Vagina (tissue), 2 donors: ENCODE data around the gene METTL8. TPM values are rescaled to one million over a fixed set of nuclear protein-coding genes. Genes with fewer than 3 reads are reported as not detected.

Source experiments
- DNase-seq, 2 donors: peaks; one replicate each; pipeline ENCODE4 v3.0.0-alpha.2; 2017; ENCODE audit errors: extremely low spot score in 2 of 2
- H3K27ac ChIP-seq: fragments of 200-600 bp; sonication (generic); one replicate; pipeline ENCODE4 v1.5.1; 2019
- H3K27me3 ChIP-seq: fragments of 200-600 bp; sonication (generic); one replicate; pipeline ENCODE4 v1.5.1; 2019
- H3K36me3 ChIP-seq, 2 donors: fragments of 200-600 bp; sonication (generic); one replicate each; pipeline ENCODE4 v1.5.1; 2017 to 2019
- H3K4me1 ChIP-seq: fragments of 200-600 bp; sonication (generic); one replicate; pipeline ENCODE4 v1.5.1; 2019
- H3K4me3 ChIP-seq, 2 donors: fragments of 200-600 bp; sonication (generic); 1 replicate in 1 of 2; 2 replicates in 1 of 2; pipeline ENCODE4 v1.5.1; 2016 to 2019
- H3K9me3 ChIP-seq: fragments of 200-600 bp; sonication (generic); one replicate; pipeline ENCODE4 v1.5.1; 2019
- CTCF ChIP-seq, 3 experiments: fragments of 450-650 bp in 2 of 3; fragments of 200-600 bp in 1 of 3; sonication (generic) in 1 of 3; IDR thresholded peaks; one replicate each; pipeline ENCODE4 v1.5.1; 2017 to 2019; ENCODE audit warnings: antibody characterized with exemption in 3 of 3, mild to moderate bottlenecking in 2 of 3, moderate library complexity in 2 of 3
- POLR2A ChIP-seq, 2 donors: fragments of 450-650 bp; IDR thresholded peaks; one replicate each; pipeline ENCODE4 v1.6.1; 2017; ENCODE audit warnings: antibody characterized with exemption in 2 of 2, mild to moderate bottlenecking in 2 of 2, moderate library complexity in 2 of 2
- POLR2AphosphoS5 ChIP-seq, 2 donors: sonication (generic); formaldehyde crosslinking; IDR thresholded peaks; one replicate each; pipeline ENCODE4 v1.9.0; 2017; ENCODE audit warnings: antibody characterized with exemption in 2 of 2, mild to moderate bottlenecking in 2 of 2, low read depth in 1 of 2; ENCODE audit not compliant: insufficient read depth in 1 of 2
- intact Hi-C: fragments of 100-400 bp; cut with DNase I; formaldehyde crosslinking; loops from one replicate; pipeline ENCODE4 v1.15.1; 2023
- total RNA-seq: library from RNA; depleted of rRNA; stranded (reverse); fragments of >200 nt; gene quantifications from one replicate; pipeline ENCODE4 v1.2.3, GENCODE V29; 2016

METTL8 gene
- total RNA-seq, 1 donor from 2014 or later = 27.7 TPM

DNA sequence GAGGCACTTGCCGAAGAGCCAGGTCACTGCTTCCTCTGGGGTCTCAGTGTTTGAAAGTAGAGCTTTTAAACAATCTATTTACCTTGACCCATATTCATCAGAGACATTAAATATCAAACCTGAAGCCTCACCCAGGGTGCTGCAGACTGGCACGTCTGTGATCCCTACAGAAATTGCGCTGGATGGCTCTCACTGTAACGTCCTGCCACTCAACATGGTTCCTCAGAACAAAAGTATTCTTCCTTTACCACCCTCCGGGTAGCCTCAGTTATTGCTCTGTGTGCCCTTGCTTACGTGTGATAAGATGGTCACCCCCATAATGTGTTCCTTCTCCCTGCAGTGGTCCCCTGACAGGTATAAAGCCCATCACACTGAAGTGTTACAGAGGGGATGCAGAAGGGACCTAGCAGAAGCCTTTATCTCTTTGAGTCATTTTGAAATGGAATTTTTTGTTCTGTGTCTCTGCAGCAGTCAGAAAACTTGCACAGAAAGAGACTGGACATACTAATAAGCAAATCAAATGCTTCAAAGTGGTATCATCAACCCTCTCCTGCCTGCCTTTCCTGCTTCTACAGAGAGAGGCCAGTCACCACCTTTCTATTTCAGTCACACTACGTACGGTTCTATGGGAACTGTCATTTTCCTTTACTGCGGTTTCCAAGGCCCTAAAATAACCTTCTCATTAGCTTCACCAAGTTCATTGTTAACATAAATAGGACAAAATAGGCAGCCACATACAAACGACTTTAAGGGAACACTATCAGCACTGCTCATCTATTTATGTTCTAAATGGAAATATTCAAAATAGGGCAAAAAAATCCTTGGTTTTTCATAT is 86.8 kb downstream of the METTL8 start:
- peaks cover 15% of the 10 kb centered on the region for H3K4me1 ChIP-seq
- intact Hi-C loops = no loop called here
- H3K36me3 ChIP-seq = no peaks in the 10 kb centered on the region
- H3K27me3 ChIP-seq = no peaks in the 10 kb centered on the region
- H3K9me3 ChIP-seq = no peaks in the 10 kb centered on the region
- DNase-seq = no peak
- no peak overlapping the region for H3K27ac ChIP-seq
- no peak for TF ChIP-seq POLR2AphosphoS5 (IDR thresholded peaks at IDR 0.05; ENCODE audit: insufficient read depth in 1 of 2, low read depth in 1 of 2)
- TF ChIP-seq POLR2A (IDR thresholded peaks at IDR 0.05) = no peak
- no peak for TF ChIP-seq CTCF (IDR thresholded peaks at IDR 0.05)
- no peak overlapping the region for H3K4me3 ChIP-seq

GRCh38 chr2:171345971-171346722 is 87.6 kb downstream of the METTL8 start:
- no peak for DNase-seq
- H3K4me3 ChIP-seq = no peak overlapping the region
- peaks cover 15% of the 10 kb centered on the region for H3K4me1 ChIP-seq
- no peak for TF ChIP-seq POLR2AphosphoS5 (IDR thresholded peaks at IDR 0.05; ENCODE audit: insufficient read depth in 1 of 2, low read depth in 1 of 2)
- no peak for TF ChIP-seq POLR2A (IDR thresholded peaks at IDR 0.05)
- TF ChIP-seq CTCF (IDR thresholded peaks at IDR 0.05) = no peak
- intact Hi-C loops = no loop called here
- no peak overlapping the region for H3K27ac ChIP-seq
- no peaks in the 10 kb centered on the region for H3K9me3 ChIP-seq
- no peaks in the 10 kb centered on the region for H3K27me3 ChIP-seq
- H3K36me3 ChIP-seq = no peaks in the 10 kb centered on the region

GRCh38 chr2:171344182-171344581 is 89.6 kb downstream of the METTL8 start:
- Histone ChIP-seq H3K4me1 (peaks cover 15% of the 10 kb centered on the region), H3K9me3 (no peaks in the 10 kb centered on the region), H3K27ac (no peak overlapping the region), H3K27me3 (no peaks in the 10 kb centered on the region), H3K36me3 (no peaks in the 10 kb centered on the region), H3K4me3 (no peak overlapping the region)
- TF ChIP-seq POLR2AphosphoS5 (IDR thresholded peaks at IDR 0.05; ENCODE audit: insufficient read depth in 1 of 2, low read depth in 1 of 2) (no peak), CTCF (IDR thresholded peaks at IDR 0.05) (no peak), POLR2A (IDR thresholded peaks at IDR 0.05) (no peak)
- no peak for DNase-seq
- intact Hi-C loops = no loop called here

GRCh38 chr2:171342067-171342413 is 91.8 kb downstream of the METTL8 start:
- Histone ChIP-seq H3K4me3 (no peak overlapping the region), H3K27ac (no peak overlapping the region)
- TF ChIP-seq POLR2AphosphoS5 (IDR thresholded peaks at IDR 0.05; ENCODE audit: insufficient read depth in 1 of 2, low read depth in 1 of 2) (no peak), POLR2A (IDR thresholded peaks at IDR 0.05) (no peak), CTCF (IDR thresholded peaks at IDR 0.05) (no peak)

More at GRCh38 chr2:171342067-171342413, 91.8 kb downstream of the METTL8 start:
- peaks cover 5% of the 10 kb centered on the region for H3K4me1 ChIP-seq
- no peak for DNase-seq
- no peaks in the 10 kb centered on the region for H3K9me3 ChIP-seq
- intact Hi-C loops = no loop called here
- H3K36me3 ChIP-seq = no peaks in the 10 kb centered on the region
- no peaks in the 10 kb centered on the region for H3K27me3 ChIP-seq
